HG03439 (cell line): Measurements from ENCODE around the gene ZNF609.
"Not testable (repeated sequence)": the region's sequence is repeated elsewhere in the genome, so short reads cannot be mapped to it uniquely, and the experiment has no call there.

ENCODE experiments used
- ATAC-seq: cut with Tn5 transposase; IDR thresholded peaks from one replicate; pipeline ENCODE4 v1.9.1; 2021; ENCODE audit warnings: mild to moderate bottlenecking, moderate library complexity; ENCODE audit not compliant: unreplicated experiment

Gene ZNF609

DNA sequence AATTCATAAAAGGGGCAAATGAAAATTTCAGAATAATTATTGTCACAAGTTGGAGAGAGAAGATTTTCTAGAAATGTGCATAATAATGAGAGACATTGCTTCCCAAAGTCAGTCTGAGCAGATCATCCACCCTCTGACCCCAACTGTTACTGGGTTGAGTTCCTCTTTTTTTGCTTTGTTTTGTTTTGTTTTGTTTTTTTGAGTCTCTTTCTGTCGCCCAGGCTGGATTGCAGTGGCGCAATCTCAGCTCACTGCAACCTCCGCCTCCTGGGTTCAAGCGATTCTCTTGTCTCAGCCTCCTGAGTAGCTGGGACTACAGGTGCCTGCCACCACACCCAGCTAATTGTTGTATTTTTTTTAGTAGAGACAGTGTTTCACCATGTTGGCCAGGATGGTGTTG, 179.4 kb downstream of the ZNF609 start:
- not testable (repeated sequence) for ATAC-seq

DNA sequence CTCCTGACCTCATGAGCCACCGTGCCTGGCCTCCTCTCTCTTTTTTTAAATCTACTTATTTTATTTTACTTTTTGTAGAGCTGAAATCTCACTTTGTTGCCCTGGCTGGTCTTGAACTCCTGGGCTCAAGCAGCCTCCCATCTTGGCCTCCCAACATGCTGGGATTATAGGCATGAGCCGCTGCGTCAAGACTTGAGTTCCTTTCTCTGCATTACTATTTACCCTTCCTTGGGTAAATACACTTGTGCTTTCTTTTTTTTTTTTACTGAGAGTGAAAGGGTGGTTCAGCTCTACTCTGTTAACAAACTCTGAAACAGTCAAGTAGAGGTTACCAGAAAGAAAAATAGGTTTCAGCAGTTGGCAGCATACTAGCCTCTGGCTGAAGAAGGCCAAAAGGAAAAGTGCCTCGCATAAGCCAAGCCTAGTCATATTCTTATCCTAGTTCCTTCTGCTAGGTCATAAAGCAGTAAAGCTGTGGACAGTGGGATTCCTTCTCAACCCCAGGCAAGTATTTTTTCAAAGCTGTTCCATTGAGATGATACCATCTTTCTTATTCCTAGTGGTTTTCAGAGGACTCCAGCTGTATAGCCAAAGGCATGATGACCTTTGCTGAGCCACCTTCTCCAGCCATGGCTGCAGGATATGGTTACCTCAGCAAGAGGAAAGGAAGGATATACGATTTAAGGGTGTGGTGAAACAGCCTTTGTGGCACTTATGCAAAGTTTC, 179.9 kb downstream of the ZNF609 start:
- ATAC-seq, result no peak

DNA sequence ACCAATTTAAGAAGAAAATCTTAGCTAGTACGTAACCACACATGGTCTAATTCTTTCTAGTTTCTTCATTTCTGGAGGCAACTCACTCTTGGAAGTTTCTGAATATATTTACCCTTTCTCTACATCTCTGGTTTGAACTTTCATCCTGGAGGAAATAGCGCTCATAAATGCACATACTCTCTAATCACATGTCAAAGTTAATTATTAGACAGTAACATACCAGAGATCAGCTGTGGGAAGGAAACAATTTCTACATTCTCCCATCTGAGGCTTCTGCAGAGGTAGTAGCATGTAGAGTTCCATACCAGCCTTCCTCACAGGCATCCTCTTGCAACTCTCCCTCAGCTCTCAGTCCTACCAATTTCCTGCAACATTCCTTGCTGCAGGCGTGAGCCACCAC, 182.5 kb downstream of the ZNF609 start:
- ATAC-seq, result no peak

DNA sequence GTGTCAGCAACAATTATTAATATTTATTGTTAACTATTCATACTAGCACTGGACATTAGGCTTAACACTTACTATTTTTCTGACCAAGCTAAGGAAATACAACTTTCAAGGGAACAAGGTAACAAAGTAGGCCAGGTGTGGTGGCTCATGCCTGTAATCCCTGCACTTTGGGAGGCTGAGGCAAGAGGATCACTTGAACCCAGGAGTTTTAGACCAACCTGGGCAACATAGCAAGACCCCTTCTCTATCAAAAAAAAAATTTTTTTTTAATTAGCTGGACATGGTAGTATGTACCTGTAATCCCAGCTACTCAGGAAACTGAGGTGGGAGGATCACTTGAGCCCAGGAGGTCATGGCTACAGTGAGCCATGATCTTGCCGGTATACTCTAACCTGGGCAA, 183.3 kb downstream of the ZNF609 start:
- no peak for ATAC-seq

DNA sequence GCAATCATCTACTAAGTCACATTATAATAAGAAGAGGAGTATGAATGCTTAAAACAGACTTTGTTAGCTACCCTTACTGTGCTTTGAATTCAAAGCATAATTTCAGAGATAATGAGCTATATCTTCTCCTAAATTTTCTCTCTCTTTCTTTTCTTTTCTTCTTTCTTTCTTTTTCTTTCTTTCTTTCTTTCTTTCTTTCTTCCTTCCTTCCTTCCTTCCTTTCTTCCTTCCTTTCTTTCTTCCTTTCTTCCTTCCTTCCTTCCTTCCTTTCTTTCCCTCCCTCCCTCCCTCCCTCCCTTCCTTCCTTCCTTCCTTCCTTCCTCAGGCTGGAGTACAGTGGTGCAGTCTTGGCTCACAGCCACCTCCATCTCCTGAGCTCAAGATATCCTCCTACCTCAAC, 184.4 kb downstream of the ZNF609 start:
- ATAC-seq, result not testable (repeated sequence)

DNA sequence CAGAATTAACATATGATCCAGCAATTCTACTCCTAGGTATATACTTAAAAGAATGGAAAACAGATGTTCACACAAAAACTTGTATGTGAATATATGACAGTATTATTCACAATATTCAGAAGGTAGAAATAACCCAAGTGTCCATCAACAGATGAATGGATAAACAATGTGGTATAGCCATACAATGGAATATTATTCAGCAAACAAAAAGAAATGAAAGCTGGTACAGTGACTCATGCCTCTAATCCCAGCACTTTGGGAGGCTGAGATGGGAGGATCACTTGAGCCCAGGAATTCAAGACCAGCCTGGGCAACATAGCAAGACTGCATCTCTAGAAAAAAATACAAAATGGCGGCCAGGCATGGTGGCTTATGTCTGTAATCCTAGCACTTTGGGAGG, 185.6 kb downstream of the ZNF609 start:
- ATAC-seq, result no peak

DNA sequence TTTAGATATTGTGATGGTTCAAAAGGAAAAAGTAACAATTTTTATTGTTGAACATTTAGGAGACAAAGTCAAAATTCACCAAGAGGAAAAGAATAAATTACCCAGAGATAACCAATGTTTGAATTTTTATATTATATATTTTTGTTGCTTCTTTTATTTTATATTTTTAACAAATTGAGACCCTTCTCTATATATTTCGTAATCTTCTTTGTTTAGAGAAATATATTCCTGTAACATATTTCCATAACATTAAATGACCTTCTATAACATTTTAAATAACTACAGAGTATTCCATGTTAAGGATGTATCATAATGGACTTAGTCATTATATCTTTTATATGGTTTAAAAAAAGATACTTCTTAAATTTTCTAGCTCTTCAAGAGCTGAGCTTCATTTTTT, 187.0 kb downstream of the ZNF609 start:
- no peak for ATAC-seq

DNA sequence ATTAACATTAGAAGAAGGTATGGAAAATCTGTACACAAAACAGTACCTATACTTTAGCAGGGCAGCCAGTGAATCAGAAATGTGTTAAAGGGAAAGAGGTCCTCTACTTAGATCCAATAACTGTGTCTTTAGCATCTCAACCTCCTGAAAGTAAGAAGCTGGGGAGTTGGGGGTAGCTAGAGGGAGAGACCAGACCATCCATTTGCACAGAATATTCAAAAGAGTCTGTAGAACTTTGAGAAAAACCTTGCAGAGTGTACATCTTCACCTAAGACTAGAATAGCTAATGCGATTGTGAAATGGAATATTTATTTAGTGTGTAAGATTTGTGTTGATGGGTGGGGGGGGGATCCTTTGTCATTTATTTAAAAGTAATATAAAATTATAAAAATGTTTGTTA, 190.2 kb downstream of the ZNF609 start:
- no peak for ATAC-seq

DNA sequence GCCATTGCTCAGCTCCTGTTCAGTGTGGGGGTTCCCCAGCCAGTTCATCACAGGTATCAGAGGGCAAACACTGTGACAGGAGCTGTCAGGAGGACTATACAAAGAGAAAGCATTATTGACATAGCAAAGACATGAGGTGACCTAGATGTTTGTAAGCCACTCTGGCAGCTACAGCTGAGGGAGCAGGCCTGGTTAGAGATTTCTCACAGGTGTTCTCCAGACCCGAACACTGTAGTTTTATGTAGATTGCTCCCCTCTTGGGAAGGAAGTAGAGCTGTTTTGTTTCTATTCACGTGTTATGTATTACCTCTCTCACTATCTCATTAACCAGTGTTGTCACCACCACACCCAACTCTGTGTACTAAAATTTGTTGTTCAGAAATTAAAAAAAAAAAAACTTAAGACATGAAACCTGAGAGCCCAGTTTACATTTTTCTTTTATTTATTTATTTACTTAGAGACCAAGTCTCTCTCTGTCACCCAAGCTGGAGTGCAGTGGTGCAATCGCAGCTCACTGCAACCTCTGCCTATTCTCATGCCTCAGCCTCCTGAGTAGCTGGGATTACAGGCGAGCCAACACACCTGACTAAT, 191.3 kb downstream of the ZNF609 start:
- ATAC-seq, result peak; percentile 69

DNA sequence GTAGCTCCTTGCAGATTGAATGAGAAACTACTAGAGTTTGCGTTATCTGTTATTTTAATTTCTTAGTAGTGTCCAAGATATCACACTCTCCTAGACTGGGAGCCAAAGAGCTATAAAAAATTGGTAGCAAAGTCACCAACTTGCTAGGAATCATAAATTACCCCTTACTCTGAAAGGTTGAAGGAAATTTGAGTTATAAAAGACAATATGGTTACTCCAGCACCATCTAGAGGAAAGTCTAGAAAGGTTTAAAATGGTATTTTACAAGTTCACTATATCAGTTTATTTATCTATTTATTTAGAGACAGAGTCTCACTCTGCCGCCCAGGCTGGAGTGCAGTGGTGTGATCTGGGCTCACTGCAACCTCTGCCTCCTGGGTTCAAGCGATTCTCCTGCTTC, 193.4 kb downstream of the ZNF609 start:
- no peak for ATAC-seq

DNA sequence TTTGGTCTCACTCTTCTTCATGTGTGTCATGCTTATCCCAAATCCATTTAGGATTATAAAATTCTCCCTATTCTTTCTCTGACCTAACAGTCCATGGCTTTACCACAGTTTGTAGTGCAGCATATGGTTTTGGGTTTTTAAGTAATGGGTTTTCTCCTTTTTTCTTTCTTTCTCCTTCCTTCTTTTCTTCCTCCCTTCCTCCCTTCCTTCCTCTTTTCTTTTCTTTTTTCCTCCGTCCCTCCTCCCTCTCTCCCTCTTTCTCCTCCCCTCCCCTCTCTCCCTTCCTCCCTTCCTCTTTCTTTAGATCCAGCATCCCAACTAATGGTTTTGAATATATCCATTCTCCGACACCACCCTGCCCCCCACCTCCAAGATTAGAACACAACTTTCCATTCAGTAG, 196.1 kb downstream of the ZNF609 start:
- no peak for ATAC-seq

DNA sequence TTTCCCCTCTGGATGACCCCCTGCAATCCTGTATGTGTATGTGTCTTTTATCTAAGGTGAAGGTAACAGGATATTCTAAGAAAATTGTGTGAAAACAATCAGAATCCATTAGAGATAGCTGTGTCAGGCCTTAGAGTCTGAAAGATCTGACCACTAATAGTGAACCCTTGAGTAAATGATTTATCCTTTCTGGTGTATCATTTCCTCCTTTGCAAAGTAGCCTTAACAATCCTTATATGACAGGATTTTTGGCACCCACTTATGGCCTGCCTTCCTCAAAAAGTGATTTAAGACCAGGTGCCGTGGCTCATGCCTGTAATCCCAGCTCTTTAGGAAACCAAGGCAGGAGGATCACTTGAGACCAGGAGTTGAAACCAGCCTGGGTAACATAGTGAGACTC, 204.8 kb downstream of the ZNF609 start:
- ATAC-seq, result no peak

DNA sequence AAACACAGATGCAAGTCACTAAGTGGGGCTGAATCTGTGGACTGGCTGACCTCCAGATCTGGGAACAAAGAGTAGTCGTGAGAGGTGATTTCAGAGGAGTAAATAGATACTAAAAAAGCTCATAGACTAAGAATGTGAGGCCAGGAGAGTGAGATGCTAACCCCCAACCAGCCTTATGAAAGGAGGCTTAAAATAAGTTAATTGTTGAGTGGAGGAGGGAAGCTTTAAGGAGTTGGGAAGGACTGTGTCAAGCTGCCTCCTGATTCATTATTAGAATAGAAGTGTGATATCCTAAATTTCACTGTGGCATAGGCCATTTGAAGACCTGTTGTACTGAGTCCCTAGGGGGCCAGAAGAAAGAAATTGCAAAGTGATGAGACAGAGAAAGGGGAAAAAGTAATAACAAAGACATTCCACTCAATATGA, 207.4 kb downstream of the ZNF609 start:
- ATAC-seq, result no peak

DNA sequence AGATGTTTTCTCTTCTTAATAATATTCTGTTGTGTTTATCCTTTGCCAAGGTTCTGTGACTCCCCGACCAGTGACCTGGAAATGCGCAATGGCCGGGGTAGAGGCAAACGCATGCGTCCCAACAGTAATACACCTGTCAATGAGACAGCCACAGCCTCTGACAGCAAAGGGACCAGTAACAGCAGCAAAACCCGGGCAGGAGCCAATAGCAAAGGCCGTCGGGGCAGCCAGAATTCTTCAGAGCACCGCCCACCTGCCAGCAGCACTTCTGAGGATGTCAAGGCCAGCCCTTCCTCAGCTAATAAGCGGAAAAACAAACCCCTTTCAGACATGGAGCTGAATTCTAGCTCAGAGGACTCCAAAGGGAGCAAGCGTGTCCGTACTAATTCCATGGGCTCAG, 213.5 kb downstream of the ZNF609 start:
- ATAC-seq, result no peak

DNA sequence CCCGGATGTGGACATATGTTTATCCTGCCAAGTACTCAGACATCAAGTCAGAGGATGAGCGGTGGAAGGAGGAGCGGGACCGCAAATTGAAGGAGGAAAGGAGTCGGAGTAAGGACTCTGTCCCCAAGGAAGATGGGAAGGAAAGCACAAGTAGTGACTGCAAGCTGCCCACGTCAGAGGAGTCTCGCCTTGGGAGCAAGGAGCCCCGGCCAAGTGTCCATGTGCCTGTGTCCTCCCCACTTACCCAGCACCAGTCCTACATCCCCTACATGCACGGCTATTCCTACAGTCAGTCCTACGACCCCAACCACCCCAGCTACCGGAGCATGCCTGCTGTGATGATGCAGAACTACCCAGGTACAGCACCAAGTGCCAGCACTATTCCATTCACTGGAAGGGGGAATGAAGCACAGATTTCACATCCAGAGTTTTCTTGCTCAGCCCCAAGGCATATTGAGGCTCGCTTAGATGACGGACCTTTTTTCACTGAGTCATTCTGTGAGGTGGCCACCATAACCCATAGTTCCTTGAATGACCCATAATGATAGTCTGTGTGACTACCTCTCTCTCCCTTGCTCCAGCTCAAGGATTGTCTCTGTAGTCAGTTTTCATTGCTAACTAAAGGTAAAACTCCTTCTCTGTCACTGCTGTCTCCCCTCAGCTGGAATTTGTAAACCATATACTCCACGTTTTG, 217.9 kb downstream of the ZNF609 start:
- ATAC-seq, result no peak

DNA sequence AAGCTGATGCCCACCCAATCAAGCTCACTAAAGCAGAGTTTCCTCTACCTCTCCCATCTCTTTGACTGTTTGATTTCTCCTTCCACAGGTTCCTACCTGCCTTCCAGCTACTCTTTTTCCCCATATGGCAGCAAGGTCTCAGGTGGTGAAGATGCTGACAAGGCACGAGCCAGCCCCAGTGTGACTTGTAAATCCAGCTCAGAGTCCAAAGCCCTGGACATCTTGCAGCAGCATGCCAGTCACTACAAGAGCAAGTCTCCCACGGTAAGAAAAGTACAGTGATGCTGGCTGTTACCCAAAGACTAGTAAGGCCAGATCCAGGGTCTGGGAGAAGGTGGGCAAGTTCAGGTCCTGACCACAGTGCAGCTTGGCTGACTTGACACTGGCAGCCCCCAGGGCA, 219.7 kb downstream of the ZNF609 start:
- ATAC-seq, result no peak

DNA sequence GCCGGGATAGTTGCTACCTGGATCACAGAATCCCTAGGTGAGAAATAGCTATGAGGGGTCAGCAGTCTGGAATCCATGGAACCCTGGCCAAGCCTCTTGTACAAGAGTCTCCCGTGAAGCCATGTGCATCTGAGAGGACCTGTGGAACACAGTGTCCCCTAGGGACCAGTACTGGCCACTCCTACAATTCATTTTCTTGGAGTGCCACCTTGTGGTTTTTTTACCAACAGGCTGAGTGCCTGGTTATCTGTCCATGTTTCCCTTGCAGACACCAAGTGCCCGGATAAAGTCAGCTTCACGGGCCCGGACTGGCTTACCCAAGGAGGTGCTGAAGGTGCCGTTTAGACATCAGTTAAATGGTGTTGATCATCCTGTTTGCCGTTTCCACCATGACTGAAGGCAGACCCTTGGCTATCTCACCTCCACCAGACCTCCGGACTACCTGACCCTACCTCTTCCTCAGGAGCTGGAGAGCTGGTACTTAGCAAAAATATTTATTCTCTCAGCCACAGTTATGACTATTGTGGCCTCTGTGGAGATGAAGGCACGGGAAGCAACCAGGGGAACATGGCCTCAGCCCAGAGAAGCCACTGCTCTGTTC, 221.1 kb downstream of the ZNF609 start:
- no peak for ATAC-seq

DNA sequence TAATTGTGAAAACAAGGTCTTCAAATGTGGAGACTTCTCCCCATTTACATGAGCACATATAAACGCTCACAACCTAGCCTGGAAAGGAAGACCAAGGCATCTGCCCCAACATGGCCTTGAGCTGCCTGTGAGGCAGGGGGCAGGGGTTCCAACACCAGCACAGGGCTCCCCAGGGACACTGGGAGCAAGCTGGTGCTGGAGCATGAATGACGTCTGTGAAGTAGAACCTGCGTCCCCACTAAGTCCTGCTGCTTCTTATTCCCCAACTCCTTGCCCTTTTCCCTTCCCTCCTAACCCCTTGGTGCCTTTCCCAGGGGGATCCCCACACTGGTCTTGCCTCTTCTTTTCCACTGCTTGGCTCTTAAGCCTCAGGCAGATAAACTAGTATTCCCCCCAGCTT, 221.9 kb downstream of the ZNF609 start:
- no peak for ATAC-seq

DNA sequence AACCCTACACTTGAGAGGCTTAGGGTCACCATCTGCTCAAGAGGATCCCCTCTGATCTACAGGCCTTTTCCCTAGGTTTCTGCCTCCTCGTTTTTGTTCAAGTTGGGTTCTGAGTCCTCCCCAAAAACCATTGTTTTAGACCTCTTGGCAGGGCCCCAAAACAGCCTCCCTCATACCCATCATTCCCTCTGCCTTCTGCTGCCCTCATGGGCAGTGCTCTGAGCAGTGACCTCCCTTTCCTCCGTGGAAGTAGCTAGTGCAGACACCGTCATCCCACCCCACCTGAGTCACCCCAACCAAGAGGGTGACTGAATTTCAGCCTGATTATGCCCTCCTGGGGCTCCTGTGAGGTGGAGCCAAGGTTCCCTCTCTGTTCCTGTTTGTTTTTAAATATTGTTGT, 223.0 kb downstream of the ZNF609 start:
- ATAC-seq, result no peak

DNA sequence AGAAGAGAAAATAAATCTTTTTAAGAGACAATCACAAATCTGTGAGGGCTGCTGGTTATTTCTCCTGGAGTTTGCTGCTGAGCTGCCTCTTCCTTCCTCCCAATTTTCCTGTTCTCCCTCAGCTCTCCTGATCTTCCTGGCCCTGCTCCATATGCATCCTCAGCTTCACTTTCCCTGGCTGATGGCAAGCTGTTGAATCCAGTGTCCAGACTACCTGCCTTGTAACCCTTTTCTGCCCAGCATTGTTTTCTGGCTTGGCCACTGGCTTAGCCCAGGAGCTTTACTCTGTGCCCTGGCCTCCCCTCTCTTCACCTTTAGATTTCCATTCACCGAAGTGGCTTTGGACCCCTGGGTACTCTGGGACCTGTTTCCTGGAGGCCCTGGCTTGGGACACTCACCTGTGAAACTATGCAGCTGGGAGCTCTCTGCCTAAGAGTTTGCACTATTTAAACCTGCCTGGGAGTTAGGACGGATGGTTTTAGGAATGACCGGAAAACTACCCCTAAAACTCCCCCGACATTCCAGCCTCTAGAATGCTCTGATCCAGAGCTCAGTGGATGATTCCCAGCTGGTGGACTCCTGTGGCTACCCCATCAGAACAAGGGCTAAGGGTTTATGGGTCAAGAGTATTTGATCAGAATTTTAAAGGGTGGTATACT, 225.0 kb downstream of the ZNF609 start:
- no peak for ATAC-seq

DNA sequence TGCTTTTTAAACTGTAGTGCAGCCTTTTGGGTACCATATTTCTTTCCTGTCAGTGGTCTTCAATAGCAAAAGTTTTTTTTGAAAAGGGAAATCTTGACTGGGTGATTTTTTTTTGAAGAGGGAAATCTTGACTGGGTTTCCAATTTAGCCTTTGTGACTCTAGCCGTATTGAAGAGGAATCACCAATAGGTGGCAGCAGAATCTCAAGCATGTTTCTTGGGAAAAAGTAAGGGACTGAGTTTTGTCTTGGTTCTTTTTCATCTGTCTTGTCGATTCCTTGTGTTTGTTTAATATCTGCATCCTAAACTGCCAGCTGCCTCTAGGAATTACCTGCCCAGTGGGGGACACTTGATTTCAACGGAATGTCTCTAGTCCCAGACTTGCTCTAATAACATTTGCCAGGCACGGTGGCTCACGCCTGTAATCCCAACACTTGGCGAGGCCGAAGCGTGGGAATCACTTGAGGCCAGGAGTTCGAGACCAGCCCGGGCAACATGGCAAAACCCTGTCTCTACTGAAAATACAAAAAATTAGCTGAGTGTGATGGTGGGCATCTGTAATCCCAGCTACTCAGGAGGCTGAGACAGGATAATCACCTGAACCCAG, 225.9 kb downstream of the ZNF609 start:
- no peak for ATAC-seq
